NCI-H1105 treated with DMSO at 0.1 percent for 48 hours (cell line): ENCODE measurements around the gene NDUFS6.

Experiments
- DNase-seq: peaks from one replicate; lab custom pipeline; 2025; lab: John Stamatoyannopoulos, UW

NDUFS6 gene

GRCh38 chr5:1765141-1765879 is 35.9 kb upstream of the NDUFS6 start:
- DNase-seq: no peak

DNA sequence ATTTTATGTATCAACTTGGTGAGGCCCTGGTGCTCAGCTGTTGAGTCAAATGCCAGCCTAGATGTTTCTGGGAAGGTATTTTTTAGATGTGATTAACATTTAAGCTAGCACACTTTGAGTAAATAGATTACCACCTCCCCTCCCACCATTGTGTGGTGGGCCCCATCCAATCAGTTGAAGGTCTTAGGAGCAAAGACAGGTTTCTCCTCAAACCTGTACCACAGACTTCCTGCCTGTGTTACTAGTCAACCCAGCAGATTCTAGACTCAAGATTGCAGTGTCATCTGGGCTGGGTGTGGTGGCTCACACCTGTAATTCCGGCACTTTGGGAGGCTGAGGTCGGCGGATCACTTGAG is 35.3 kb upstream of the NDUFS6 start:
- DNase-seq: no peak

- no peak for DNase-seq
These were observed 33.5 kb upstream of the NDUFS6 start for GRCh38 chr5:1767524-1768282.

GRCh38 chr5:1768283-1769000 is 32.8 kb upstream of the NDUFS6 start:
- no peak for DNase-seq

DNA sequence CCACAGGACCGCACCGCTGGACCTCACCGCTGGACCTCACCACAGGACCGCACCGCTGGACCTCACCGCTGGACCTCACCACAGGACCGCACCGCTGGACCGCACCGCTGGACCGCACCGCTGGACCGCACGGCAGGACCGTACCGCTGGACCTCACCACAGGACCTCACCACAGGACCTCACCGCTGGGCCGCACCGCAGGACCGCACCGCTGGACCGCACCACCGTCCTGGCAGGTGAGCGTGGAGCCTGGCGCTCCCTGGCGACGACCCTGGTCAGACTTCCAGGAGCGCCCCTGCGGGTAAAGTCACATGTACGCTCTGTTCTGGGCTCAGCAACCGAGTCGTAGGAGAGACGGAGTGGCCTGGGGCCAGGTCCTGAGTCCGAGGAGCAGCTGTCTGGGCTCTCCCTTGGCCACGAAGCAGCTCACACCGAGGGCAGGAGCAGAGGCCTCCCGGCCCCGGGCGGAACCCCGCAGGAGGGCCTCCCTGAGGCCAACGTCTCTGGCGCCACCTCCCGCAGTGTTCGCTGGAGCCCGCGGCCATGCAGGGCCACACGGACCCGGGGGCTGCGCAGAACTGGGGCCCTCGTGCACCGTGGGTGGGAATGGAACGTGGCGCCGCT is 32.1 kb upstream of the NDUFS6 start:
- no peak for DNase-seq

DNA sequence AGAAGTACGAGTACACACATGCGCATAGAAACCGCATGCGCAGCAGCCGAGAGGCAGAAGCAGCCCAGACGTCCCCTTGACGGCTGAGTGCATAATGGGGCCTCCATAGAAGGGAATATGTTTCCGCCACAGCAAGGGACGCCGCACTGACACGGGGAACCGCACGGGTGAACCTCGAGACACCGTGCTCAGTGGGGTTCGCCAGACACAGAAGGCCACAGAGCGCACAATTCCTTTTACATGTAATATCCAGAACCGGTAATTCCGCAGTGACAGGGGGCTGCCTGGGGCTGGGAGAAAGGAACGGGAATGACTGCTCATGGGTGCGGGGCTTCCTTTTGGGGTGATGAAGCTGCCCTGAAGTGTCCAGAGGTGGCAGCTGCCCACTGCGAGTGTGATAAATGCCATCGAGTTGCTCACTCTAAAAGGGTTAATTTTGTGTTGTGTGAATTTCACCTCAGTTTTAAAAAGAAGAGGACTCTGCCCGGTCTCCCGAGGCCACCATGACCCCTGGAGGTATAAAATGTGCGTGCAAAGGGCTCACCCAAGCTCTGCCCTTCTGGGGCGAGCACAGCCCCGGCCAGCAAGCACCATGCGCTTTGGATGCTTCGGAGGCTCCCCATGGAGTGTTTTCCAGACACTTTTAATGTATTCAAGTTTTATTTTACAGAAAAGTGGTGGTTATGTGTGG is 31.3 kb upstream of the NDUFS6 start:
- DNase-seq: no peak

DNA sequence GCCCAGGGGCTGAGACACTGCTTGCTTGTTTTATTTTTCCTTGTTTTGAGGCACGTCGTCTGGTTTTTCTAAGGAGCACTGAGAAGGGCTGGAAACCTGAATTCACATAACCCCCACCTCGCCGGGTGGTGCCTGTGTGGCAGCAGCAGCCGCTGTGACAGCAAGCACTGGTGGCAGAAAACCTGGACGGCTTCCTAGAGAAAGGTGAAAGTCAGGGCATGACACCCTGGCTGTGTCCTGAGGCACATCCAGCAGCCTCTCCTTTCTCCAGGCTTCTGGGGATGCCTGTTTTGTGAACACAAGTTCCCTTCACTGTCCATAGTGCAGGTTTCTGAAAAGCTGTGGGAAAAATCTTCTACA is 30.8 kb upstream of the NDUFS6 start:
- DNase-seq: no peak

GRCh38 chr5:1771149-1772065 is 29.8 kb upstream of the NDUFS6 start:
- DNase-seq: no peak

DNA sequence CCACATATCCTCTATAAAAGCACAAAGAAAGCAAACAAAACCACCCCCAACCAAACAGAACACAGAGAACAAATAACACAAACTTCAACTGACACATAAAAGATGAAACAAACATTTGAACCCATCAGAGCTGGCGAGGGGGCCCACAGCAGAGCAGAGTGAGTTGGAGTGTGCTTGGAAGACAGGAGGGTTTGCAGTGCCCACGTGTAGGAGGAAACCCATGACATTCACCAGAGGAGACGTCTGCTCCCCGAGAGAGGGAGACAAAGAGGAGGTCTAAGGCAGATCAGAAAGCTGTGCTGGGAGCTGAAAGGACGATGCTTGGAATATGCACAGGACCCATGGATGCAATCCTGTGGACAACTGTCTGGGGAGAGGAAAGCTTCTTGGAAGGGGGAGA is 28.6 kb upstream of the NDUFS6 start:
- DNase-seq: no peak

DNA sequence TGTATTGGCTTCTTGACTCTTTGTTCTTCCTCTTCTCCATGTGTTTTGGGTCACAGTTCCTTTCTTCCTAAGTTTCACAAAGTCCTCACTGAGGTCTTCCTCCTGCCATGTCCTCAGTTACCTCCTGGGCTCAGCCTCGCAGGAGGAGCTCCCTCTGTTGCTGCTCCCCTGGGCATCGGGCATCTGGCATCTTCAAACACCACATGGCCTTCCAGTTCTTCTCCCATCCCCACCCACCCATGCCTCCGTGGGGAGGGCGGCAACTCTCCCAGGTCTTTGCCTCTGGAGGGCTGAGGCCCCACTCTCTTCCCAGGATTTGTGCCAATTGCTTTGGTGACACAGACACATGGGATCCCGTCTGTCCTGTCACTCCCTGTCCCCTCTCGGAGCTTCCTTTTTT is 24.4 kb upstream of the NDUFS6 start:
- DNase-seq: no peak

DNA sequence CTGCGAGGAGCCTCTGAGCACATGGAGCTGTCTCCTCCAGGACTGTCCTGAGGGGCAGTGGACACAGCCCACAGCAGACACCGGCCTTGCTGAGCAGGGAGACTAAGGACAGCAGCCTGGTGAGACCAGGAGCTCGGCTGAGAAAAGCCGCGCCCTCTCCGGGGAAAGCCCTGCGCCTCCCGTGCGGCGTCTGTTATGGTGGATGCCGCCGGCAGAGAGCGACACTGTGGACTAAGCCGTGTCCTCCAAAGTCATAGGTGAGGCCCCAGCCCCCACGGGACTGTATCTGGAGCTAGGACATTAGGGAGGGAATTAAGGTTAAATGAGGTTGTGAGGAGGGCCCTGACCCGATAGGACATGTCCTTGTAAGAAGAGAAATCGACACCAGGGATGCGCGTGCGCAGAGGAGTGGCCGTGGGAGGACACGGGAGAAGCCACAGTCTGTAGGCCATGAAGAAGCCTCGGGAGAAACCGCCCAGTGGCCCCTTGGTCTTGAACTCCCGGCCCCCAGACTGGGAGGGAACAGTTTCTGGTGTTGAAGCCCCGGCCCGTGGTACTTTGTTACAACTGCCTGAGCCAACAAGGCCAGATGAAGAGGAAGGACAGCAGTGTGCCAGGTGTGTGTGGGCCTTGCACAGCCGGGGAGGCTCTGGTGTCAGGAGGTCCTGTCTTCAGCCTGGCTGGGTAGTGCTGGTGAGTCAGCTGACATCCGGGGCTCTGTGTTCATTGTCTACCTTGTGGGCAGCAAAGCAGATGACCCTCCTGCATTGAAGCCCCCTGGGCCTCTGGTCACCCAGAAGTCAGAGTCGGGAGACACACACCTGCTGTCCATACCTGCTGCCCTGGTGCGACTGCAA is 23.7 kb upstream of the NDUFS6 start:
- DNase-seq: no peak

DNA sequence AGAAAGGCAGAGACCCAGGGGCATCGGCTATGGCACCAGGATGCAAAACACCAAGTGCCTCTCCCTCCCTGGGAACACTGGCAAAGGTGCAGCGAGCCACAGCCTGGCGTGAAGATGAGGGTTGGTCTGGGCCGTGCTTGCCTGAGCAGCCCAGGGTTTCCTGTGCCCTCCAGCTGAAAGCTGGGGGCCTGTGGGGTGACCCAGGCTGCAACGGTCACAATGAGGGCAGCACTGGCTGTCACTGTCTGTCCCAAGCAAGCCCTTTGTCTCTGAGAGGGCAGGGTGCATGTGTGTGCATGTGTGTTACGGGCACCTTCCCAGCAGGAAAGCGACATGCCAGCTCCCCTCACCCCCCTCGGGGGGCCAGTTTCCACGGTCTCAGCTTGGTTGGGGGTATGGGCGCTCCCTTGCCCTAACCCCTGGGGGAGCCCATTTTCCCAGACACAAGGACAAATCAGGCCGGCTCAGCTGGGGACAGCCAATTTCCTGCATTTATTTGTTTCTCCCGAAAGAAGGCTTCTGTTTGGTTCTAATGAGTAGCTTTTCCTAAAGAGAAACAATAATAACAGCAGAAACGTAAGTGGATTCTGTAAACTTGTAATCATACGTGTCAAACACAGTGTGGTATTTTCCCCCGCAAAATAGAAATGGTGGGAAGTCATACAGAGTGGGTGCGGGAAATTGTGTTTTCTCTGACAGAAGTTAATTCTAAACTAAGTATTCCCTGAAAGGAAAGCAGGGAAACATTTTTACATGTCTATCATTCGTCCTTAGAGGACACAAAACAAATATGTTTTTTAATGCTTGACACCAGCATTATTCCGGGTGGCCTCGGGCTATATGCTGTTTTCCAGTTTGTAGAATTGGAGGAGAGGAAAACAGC is 22.8 kb upstream of the NDUFS6 start:
- DNase-seq: no peak

DNA sequence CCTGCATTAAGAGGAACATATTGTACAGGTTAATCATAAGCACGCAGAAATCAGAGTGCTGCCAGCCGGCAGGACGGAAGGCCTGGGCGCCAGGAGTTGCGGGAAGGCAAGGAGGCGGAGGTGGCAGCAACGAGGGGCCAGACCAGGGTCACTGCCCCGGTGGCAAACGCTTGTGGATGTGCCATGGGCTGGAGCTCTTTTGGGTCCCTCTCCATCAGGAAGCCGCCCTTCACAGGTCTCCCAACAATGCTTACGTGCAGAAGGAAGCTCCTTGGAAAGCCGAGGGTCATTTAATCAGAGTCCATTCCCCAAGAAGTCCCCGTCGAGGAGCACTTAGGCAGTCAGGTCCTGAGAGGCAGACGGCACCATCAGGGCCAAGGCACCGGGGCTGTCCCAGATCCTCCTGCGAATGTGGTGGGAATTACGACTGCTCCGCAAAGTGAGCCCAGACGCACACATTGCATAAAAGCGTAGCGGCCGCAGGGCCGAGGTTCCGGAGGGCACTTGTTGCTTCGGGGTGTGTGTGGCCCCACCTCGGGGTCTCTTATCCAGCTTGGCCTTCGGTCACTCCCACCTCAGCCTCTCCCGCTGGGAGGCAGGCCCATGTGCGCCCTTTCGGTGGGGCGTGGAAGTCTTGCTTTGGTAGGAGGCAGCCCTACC is 22.1 kb upstream of the NDUFS6 start:
- DNase-seq: no peak

GRCh38 chr5:1779782-1780613 is 21.2 kb upstream of the NDUFS6 start:
- DNase-seq: no peak

DNA sequence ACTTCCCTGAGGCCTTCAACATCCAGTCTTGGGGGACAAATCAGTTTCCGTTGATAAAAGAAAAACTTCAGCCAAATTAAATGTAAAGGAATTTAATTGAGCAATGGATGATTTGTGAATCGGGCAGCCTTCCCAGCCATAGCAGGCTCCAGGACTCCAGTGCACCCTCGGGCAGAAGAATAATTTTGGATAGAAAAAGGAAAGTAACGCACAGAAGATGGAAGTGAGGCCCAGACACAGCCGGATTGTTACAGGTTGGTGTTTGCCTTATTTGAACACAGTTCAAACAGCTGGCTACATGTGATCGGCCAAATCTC is 20.6 kb upstream of the NDUFS6 start:
- no peak for DNase-seq

GRCh38 chr5:1781107-1781506 is 20.1 kb upstream of the NDUFS6 start:
- DNase-seq: no peak

DNA sequence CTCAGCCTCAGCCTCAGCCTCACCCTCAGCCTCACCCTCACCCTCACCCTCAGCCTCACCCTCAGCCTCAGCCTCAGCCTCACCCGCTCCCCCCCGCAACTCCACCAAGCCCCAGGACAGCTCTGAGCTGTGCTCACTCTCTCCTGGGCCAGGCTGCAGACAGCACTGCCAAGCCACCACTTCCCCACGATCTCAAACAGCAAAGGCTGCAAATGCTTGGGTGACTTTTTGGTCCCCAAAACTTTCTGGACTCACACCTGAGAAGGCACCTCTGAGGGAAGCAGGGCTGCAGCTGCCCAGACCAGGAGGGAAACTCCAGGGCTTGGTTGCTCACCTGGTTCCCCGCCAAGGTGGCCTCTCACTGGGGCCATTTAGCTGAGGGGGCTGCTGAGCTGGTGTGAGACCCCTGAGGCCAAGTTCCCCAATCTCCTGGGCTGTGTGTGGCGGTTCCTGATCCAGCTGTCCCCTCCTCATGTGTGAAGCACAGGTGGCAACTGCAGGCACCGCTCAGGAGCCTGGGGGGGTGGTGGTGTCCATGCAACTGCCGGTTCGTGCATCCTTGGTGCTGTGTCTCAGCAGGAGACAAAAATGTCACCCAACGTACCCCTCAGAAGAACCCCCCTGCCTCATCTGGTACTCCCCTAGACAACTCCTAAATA is 19.4 kb upstream of the NDUFS6 start:
- DNase-seq: no peak
